DMS153 (cell line): ENCODE data around the gene EOGT.

Source experiments
- DNase-seq: peaks from one replicate; lab custom pipeline; 2025; lab: John Stamatoyannopoulos, UW

EOGT gene

GRCh38 chr3:69013253-69014021, at the start of gene EOGT:
EOGT (minus strand) TSS chr3:69013684; CDS start chr3:69009846, 3,838 bp downstream.
- DNase-seq, result peak; percentile 23

GRCh38 chr3:69059688-69060087, 46.2 kb upstream of the EOGT start:
- no peak for DNase-seq

GRCh38 chr3:69058947-69059224, 45.4 kb upstream of the EOGT start:
- DNase-seq, result no peak

GRCh38 chr3:69058180-69058946, 44.9 kb upstream of the EOGT start:
- DNase-seq, result no peak

- no peak for DNase-seq
These were observed 39.0 kb upstream of the EOGT start for GRCh38 chr3:69052472-69052898.

GRCh38 chr3:69051756-69052471, 38.4 kb upstream of the EOGT start, which contains the start of gene TMF1:
TMF1 (minus strand) TSS chr3:69052333; CDS start chr3:69052086, 247 bp downstream.
- DNase-seq, result no peak

- DNase-seq, result no peak
These were observed 35.5 kb upstream of the EOGT start for GRCh38 chr3:69048990-69049389.

- DNase-seq, result no peak
These were observed 31.1 kb upstream of the EOGT start for GRCh38 chr3:69044608-69045007.

- DNase-seq, result no peak
These were observed 20.0 kb upstream of the EOGT start for GRCh38 chr3:69033470-69033869.

GRCh38 chr3:69032737-69033136, 19.3 kb upstream of the EOGT start:
- no peak for DNase-seq

- DNase-seq, result no peak
These were observed 18.7 kb upstream of the EOGT start for GRCh38 chr3:69032142-69032541.

- no peak for DNase-seq
These were observed 18.2 kb upstream of the EOGT start for GRCh38 chr3:69031635-69032034.

- no peak for DNase-seq
These were observed 7.4 kb upstream of the EOGT start for GRCh38 chr3:69020857-69021256.

GRCh38 chr3:69020424-69020823, 6.9 kb upstream of the EOGT start:
- no peak for DNase-seq

GRCh38 chr3:69016901-69017300, 3.4 kb upstream of the EOGT start:
- no peak for DNase-seq

GRCh38 chr3:69016102-69016501, 2.6 kb upstream of the EOGT start:
- DNase-seq, result no peak

GRCh38 chr3:69014022-69014580, 617 bp upstream of the EOGT start:
- DNase-seq, result no peak

GRCh38 chr3:69012800-69013252, 658 bp downstream of the EOGT start:
- no peak for DNase-seq

GRCh38 chr3:69012100-69012799, 1.2 kb downstream of the EOGT start:
- DNase-seq, result no peak

- no peak for DNase-seq
These were observed 2.3 kb downstream of the EOGT start for GRCh38 chr3:69011096-69011730.
